Measurements from ENCODE around the gene RMC1. TPM values are rescaled to one million over a fixed set of nuclear protein-coding genes. Genes with fewer than 3 reads are reported as not detected.

RMC1 gene
- total RNA-seq, 4 donors from 2014 or later, result 16.6 to 20.2 (median 18.4) TPM

DNA sequence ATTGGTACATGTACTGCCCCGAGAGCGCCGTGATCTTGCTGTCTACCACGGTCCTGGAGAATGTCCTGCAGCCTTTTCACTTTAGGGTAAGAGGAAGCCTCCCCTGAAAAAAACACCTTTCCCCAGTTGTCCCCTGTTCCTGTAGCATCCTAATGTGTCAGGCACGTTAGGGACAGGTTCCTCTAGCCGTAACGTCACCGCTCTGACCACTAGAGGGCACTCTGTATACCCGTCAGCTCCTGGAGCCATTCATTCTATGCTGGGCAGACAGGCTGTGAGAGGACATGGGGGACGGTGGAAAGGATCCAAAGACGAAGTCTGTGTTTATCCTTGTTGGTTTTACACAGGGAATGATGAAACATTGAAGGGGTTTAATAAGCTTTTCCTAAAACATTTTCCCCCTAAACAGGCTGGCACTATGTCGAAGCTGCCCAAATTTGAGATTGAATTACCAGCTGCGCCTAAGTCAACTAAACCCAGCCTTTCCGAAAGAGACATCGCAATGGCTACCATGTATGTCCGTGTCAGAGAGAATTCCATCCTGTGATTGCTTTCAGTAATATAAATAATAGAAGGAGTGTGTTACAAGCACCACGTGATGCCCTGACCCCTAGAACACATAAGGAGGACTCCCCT, 12.7 kb downstream of the RMC1 start:
- Histone ChIP-seq H3K4me1 (peaks cover 0 to 33% (median 4%) of the 10 kb centered on the region in 3 donors), H3K4me3 (no peak overlapping the region), H3K9me3 (no peaks in the 10 kb centered on the region), H3K27me3 (no peaks in the 10 kb centered on the region), H3K27ac (peak overlapping the region; percentile 0 to 69 (median 64)), H3K36me3 (peaks cover 13 to 86% (median 19%) of the 10 kb centered on the region in 3 donors)
- TF ChIP-seq, protein P1, sequence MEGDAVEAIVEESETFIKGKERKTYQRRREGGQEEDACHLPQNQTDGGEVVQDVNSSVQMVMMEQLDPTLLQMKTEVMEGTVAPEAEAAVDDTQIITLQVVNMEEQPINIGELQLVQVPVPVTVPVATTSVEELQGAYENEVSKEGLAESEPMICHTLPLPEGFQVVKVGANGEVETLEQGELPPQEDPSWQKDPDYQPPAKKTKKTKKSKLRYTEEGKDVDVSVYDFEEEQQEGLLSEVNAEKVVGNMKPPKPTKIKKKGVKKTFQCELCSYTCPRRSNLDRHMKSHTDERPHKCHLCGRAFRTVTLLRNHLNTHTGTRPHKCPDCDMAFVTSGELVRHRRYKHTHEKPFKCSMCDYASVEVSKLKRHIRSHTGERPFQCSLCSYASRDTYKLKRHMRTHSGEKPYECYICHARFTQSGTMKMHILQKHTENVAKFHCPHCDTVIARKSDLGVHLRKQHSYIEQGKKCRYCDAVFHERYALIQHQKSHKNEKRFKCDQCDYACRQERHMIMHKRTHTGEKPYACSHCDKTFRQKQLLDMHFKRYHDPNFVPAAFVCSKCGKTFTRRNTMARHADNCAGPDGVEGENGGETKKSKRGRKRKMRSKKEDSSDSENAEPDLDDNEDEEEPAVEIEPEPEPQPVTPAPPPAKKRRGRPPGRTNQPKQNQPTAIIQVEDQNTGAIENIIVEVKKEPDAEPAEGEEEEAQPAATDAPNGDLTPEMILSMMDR (IDR thresholded peaks at IDR 0.05), result peak; percentile 35 to 86 (median 80)
- no peak for TF ChIP-seq POLR2A (IDR thresholded peaks at IDR 0.05)
- WGBS, 2 donors, result 32 to 38% methylated on average over 16 to 17 of the region's 17 CpGs
- DNase-seq, result peak; percentile 8
- intact Hi-C loops (cut with DNase I), result no loop called here

DNA sequence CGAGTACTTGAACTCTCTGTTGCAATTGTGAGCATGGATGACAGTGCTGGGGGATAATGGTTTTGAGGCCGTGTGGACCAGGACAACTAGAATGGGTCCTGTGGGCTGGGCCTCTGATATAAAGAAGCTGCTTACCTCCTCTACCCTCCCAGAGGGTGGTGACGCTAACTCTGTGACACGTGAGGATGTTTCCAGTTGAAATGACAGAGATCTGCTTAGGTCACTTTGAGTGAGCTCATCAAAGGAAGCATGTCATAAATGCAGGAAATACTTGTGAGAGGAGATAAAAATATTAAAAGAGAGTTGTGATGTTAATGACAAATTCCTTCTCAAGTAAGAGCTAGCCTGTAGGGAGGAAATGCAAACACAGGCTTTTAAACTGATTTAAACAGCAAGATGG, 16.4 kb downstream of the RMC1 start:
- peaks cover 19 to 89% (median 27%) of the 10 kb centered on the region in 3 donors for H3K36me3 ChIP-seq
- no peak for TF ChIP-seq POLR2A (IDR thresholded peaks at IDR 0.05)
- TF ChIP-seq, protein P1 (IDR thresholded peaks at IDR 0.05), result no peak
- intact Hi-C loops (cut with DNase I), result no loop called here

DNA sequence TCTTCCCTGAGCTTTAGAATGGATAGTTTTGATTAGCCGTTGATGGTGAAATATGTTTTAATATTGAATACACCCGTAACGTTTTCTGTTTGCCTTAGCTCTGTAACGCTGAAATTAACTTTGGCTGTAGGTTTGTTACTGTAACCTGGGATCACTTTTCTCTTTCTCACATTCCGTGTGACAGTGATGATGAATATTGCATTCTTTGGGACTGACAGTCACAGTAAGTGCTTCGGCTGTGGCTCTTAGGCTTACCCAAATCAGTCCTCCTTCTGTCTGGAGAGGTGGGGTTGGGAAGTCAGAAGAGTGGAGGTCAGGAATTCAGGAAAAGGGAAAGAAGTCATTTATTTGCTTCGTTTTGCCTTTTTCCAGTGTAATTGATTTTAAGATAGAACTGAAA, 18.0 kb downstream of the RMC1 start:
- TF ChIP-seq, protein P1 (IDR thresholded peaks at IDR 0.05), result no peak
- Histone ChIP-seq H3K27me3 (no peaks in the 10 kb centered on the region), H3K9me3 (no peaks in the 10 kb centered on the region), H3K4me3 (no peak overlapping the region), H3K4me1 (peaks cover 0 to 46% (median 26%) of the 10 kb centered on the region in 3 donors), H3K27ac (peak overlapping the region; percentile 39 to 74 (median 63)), H3K36me3 (peaks cover 22 to 96% (median 32%) of the 10 kb centered on the region in 3 donors)
- DNase-seq, result no peak
- WGBS, 2 donors, result 68 to 77% methylated on average over 7 of the region's 7 CpGs
- intact Hi-C loops (cut with DNase I), result no loop called here

More for the DNA sequence above, 16.4 kb downstream of the RMC1 start:
- Histone ChIP-seq H3K4me1 (peaks cover 0 to 61% (median 29%) of the 10 kb centered on the region in 3 donors), H3K9me3 (no peaks in the 10 kb centered on the region), H3K27me3 (no peaks in the 10 kb centered on the region), H3K27ac (peak overlapping the region in 2 of 4 donors; percentile 65 to 74), H3K4me3 (no peak overlapping the region)
- no peak for DNase-seq
- WGBS, 2 donors, result 64 to 76% methylated on average over 3 to 4 of the region's 4 CpGs

DNA sequence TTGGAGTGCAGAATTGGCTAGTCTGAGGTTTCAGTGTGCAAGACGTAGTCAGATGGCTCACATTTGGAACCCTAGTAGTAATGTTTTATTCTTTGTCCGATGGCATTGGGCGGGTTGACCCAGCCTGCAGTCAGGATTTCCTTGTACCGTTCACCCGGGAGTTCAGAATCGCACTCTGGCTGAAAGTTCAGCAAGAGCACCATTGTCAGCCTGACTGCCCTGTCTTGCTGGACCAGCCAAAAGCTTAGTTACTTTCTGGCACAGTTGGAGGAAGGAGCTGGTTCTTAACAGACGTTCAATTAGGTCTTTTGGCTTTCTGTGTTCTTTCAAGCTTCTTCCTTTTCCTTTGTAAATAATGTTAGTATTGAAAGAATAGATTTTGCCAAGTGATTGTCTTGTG, 18.6 kb downstream of the RMC1 start:
- H3K27ac ChIP-seq, result peak overlapping the region; percentile 39 to 74 (median 63)
- H3K36me3 ChIP-seq, result peaks cover 22 to 96% (median 36%) of the 10 kb centered on the region in 3 donors
- intact Hi-C loops (cut with DNase I), result no loop called here
- H3K9me3 ChIP-seq, result no peaks in the 10 kb centered on the region
- no peaks in the 10 kb centered on the region for H3K27me3 ChIP-seq
- no peak overlapping the region for H3K4me3 ChIP-seq
- no peak for DNase-seq
- H3K4me1 ChIP-seq, result peaks cover 0 to 44% (median 26%) of the 10 kb centered on the region in 3 donors
- WGBS, 2 donors, result 64 to 77% methylated on average over 7 of the region's 7 CpGs
- no peak for TF ChIP-seq POLR2A (IDR thresholded peaks at IDR 0.05)
- TF ChIP-seq, protein P1 (IDR thresholded peaks at IDR 0.05), result no peak

DNA sequence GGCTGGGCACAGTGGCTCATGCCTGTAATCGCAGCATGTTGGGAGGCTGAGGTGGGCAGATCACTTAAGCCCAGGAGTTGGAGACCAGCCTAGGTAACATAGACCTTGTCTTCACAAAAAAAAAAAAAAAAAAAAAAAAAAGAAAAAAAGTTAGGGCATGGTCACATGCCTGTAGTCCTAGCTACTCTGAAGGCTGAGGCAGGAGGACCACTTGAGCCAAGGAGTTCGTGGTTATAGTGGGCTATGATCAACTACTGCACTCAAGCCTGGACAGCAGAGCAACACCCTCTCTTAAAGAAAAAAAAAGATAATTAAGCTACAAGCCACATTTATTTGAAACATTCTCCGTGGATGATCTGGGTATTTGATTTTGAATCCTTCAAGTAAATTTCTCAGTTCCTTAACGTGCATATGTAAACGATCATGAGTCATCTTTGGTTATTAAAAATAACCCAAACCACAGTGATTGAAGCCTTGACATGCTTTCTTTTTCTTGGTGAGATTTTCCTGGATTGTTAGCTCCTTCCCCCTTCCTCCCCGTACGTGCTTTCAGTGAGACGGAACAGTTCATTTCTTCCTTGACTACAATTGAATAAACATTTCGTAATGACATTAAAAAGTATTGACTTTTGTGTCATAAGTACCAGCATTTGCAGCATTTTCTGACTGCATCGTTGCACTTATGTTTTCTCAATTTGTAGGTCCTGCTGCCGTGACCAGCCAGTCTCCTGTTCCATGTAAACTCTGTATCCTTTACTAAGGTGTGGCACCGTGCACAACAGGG, 20.3 kb downstream of the RMC1 start:
- intact Hi-C loops (cut with DNase I), result no loop called here
- peak overlapping the region; percentile 30 to 74 (median 63) for H3K27ac ChIP-seq
- peaks cover 14 to 96% (median 46%) of the 10 kb centered on the region in 3 donors for H3K36me3 ChIP-seq
- TF ChIP-seq POLR2A (IDR thresholded peaks at IDR 0.05), result no peak
- TF ChIP-seq, protein P1 (IDR thresholded peaks at IDR 0.05), result no peak
- H3K9me3 ChIP-seq, result no peaks in the 10 kb centered on the region
- no peak for DNase-seq
- peaks cover 0 to 47% (median 30%) of the 10 kb centered on the region in 3 donors for H3K4me1 ChIP-seq
- no peak overlapping the region for H3K4me3 ChIP-seq
- H3K27me3 ChIP-seq, result no peaks in the 10 kb centered on the region
- WGBS, 2 donors, result 45 to 46% methylated on average over 11 to 12 of the region's 12 CpGs
